HuH-7.5 (cell line): ENCODE measurements around the gene NOP14.
A peak's percentile ranks its signal among the peaks of the same experiment; 100 is the strongest.
"Not testable (repeated sequence)": the region's sequence is repeated elsewhere in the genome, so short reads cannot be mapped to it uniquely, and the experiment has no call there.

Source experiments
- DNase-seq: peaks from one replicate; pipeline ENCODE4 v3.0.0; 2011; ENCODE audit warnings: low spot score

Gene NOP14

DNA sequence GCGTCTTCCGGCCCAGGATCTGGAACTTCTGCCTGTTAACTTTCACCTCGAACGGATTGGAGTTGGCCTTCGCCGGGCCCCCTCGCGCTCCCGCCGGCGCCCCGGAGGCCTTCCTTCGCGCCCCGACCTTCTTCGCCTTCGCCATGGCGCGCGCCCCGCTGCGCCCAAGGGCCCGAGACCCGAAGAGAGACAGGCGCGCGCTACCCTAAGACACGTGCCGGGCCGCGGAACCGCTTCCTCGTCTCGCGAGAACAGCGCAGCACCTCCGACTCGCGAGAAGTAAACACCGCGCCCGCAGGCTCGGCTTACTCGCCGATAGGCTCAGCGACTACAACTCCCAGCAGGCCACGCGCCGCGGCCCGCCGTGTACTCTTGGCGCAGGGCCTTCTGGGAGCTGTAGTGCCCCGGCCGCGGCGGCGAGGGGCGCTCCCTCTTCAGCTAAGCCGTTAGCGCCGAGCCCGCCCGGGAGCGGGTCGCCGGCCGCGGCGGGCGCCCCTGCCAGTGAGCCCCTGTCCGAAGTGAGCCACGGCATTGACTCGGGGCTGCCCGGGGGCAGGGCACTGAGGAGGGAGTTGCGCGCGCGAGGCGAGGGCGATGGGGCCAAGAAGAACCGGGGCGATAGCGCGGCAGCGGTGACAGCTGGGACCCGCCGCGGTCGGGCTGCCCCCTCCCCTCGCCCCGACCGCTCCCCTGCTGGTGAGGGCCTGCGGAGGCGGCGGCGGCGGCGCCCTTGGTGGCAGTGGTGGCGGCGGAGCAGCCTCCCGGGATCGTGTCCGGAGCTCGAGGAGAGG, at the start of gene NOP14, which contains the start of gene GRK4:
Gene NOP14, minus strand, starts transcription at position 232 of the 791 bp plus-strand sequence. Its CDS starts 87 bp downstream, at position 145.
Gene GRK4, plus strand, starts transcription at position 397 of the 791 bp plus-strand sequence. CDS start 500 bp downstream, outside the sequence.
- peak; percentile 96 for DNase-seq

- no peak for DNase-seq
These were observed 48.4 kb upstream of the NOP14 start for GRCh38 chr4:3011456-3012220.

- DNase-seq: no peak
These were observed 47.8 kb upstream of the NOP14 start for GRCh38 chr4:3010998-3011397.

- DNase-seq: no peak
These were observed 47.4 kb upstream of the NOP14 start for GRCh38 chr4:3010577-3010976.

GRCh38 chr4:3009422-3009821, 46.2 kb upstream of the NOP14 start:
- peak; percentile 55 for DNase-seq

- DNase-seq: no peak
These were observed 44.5 kb upstream of the NOP14 start for GRCh38 chr4:3007724-3008123.

GRCh38 chr4:2996415-2996814, 33.2 kb upstream of the NOP14 start:
- no peak for DNase-seq

- DNase-seq: no peak
These were observed 32.5 kb upstream of the NOP14 start for GRCh38 chr4:2995546-2996265.

- DNase-seq: no peak
These were observed 31.7 kb upstream of the NOP14 start for GRCh38 chr4:2994917-2995316.

DNA sequence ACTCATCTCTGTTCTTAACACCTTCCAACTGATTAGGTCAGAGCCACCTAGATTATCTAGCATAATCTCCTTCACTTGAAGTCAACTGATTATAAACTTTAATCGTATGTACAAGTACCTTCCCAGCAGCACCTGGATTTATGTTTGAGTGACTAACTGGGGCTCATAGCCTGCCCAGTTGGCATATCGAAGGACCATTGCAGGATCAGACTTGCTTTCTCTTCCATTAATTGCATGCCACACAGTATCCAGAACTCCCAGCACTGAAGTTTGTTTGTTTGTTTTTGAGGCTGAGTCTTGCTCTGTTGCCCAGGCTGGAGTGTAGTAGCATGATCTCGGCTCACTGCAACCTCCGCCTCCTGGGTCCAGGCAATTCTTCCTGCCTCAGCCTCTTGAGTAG, 28.0 kb upstream of the NOP14 start:
- DNase-seq: no peak

- DNase-seq: not testable (repeated sequence)
These were observed 20.5 kb upstream of the NOP14 start for GRCh38 chr4:2983715-2984114.

- DNase-seq: no peak
These were observed 18.8 kb upstream of the NOP14 start for GRCh38 chr4:2982012-2982411.

GRCh38 chr4:2981256-2981819, 18.1 kb upstream of the NOP14 start:
- no peak for DNase-seq

GRCh38 chr4:2977211-2978088, 14.2 kb upstream of the NOP14 start:
- no peak for DNase-seq

DNA sequence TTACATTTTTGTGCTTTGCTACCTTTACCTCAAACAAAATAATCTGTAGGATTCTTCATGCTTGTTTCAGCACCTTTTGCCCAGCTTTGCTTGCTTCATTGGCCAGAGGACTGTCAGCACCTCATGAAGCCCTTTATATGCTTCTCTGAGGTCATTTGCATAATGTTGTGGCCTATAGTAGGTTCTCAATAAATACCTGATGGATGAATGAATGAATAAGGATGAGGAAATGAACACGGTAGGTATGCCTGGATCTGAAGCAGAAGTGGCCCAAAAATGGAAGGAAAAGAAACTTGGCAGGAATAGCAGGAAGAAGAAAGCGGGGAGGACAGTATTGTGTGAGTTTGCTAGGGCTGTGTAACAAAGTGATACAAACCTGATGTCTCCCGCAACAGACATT, 8.1 kb upstream of the NOP14 start:
- no peak for DNase-seq

- no peak for DNase-seq
These were observed 5.2 kb upstream of the NOP14 start for GRCh38 chr4:2968381-2968780.

DNA sequence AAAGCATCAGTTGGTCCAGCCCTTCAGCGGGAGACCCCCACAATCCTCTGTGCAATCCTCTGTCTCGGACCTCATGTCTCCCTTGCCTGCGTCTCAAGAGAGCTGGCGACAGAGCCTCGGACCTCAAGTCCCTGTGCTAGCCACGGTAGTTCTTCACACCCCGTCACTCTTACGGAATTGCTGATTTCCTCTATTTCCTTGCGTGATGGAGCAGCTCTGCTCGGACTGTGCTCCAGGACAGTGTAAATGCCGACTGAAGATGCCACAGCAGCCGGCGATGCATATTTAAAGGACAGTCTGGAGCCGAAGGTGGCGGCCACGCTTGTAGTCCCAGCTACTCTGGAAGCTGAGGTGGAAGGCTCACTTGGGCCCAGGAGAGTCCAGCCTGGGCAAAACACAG, 2.1 kb upstream of the NOP14 start:
- no peak for DNase-seq

- DNase-seq: no peak
These were observed 1.6 kb upstream of the NOP14 start for GRCh38 chr4:2964706-2965258.

DNA sequence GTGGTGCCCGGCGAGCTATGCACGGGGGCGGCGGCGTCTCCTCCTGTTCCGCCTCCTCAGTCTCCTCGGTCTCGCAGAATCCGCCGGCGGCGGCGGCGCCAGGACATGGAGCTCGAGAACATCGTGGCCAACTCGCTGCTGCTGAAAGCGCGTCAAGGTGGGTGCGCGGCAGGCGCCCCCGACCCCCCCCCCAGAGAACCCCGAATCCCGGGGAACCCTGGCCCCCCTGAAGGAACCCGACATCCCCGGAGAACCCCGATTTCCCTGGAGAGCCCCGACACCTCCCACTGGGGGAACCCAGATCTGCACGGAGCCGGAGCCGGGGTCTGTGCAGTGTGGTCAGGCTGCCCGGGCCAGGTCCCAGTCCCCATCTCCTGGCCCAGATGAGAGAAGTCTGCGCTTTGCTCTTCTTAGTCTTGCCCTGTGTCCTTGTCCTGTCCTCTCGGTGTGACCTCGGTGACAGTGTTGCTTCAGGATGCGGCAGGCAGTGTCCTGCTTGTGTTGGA, 813 bp upstream of the NOP14 start:
- peak; percentile 62 for DNase-seq

DNA sequence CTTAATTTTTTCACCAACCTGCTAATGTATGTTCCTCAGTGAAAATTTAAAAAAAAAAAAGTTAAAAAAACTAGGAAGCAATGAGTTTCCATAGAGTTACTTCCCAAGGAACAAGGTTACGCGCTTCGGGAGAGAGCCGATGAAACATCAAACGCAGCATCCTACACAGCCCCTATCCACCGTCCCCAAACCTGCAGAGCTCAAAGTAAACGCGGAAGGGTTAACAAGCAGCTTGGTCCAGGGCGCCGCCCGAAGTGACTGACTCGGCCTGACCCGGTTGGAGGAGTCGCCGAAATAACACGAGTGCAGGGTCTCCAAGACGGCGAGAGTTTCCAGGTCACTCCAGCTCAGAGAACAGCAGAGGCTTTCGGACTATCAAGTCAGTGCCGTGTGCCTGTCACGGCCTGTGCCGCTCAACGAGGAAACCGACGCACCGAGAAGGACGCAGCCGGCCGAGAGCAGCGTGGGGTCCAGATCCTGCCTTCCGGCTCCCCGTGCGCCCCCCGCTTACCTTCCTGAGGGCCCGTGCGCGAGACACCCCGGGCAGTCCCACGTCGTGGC, 512 bp downstream of the NOP14 start:
- DNase-seq: no peak
